Esophagus squamous epithelium (tissue), 5 donors: ENCODE data around the gene CD1C. TPM values are rescaled to one million over a fixed set of nuclear protein-coding genes. Genes with fewer than 3 reads are reported as not detected.
"Not testable (repeated sequence)": the region's sequence is repeated elsewhere in the genome, so short reads cannot be mapped to it uniquely, and the experiment has no call there.

Experiments
- DNase-seq: peaks from one replicate; lab custom pipeline; 2025; lab: John Stamatoyannopoulos, UW
- H3K27ac ChIP-seq, 4 donors: fragments of 200-600 bp; sonication (generic); one replicate each; pipeline ENCODE4 v1.5.1; 2016 to 2019; ENCODE audit warnings: mild to moderate bottlenecking in 1 of 4
- H3K27me3 ChIP-seq, 4 donors: fragments of 200-600 bp; sonication (generic); 1 replicate in 3 of 4; 2 replicates in 1 of 4; pipeline versions ENCODE4 v1.5.1 to v1.6.0; 2017 to 2021; ENCODE audit warnings: antibody characterized with exemption in 1 of 4
- H3K36me3 ChIP-seq, 3 donors: fragments of 200-600 bp; sonication (generic); one replicate each; pipeline ENCODE4 v1.5.1; 2016 to 2019
- H3K4me1 ChIP-seq, 3 donors: fragments of 200-600 bp; sonication (generic); one replicate each; pipeline ENCODE4 v1.5.1; 2017 to 2019
- H3K4me3 ChIP-seq, 4 donors: fragments of 200-600 bp; sonication (generic); 1 replicate in 3 of 4; 2 replicates in 1 of 4; pipeline ENCODE4 v1.5.1; 2016 to 2019; ENCODE audit warnings: mild to moderate bottlenecking in 2 of 4, moderate library complexity in 1 of 4
- H3K9me3 ChIP-seq, 3 donors: fragments of 200-600 bp; sonication (generic); one replicate each; pipeline ENCODE4 v1.5.1; 2016 to 2019
- CTCF ChIP-seq, 6 experiments: fragments of 450-650 bp in 4 of 6; fragments of 200-600 bp in 2 of 6; sonication (generic) in 2 of 6; IDR thresholded peaks; one replicate each; pipeline ENCODE4 v1.5.1; 2016 to 2019; ENCODE audit warnings: antibody characterized with exemption in 6 of 6, mild to moderate bottlenecking in 4 of 6, moderate library complexity in 4 of 6
- POLR2A ChIP-seq, 4 donors: fragments of 450-650 bp; IDR thresholded peaks; one replicate each; pipeline ENCODE4 v1.6.1; 2017; ENCODE audit warnings: antibody characterized with exemption in 4 of 4, mild to moderate bottlenecking in 4 of 4, moderate library complexity in 3 of 4
- WGBS, 2 donors: methylation state at CpG; one replicate each; pipeline ENCODE4 v1.1.5; 2018; 5-methylcytosine and 5-hydroxymethylcytosine counted together
- intact Hi-C: fragments of 100-400 bp; cut with DNase I; formaldehyde crosslinking; loops from one replicate; pipeline ENCODE4 v1.15.0; 2022
- total RNA-seq, 4 donors: library from RNA; depleted of rRNA; stranded (reverse); fragments of >200 nt; gene quantifications; one replicate each; pipeline ENCODE4 v1.1.0, GENCODE V29; 2016
- donor health status: DM: yes; HTN: yes; CAD: no.

Gene CD1C
- total RNA-seq, 4 donors from 2014 or later, result 0.72 to 4.0 (median 2.2) TPM; not detected in 1

GRCh38 chr1:158251163-158251562, 38.6 kb upstream of the CD1C start:
- no peak overlapping the region for H3K4me3 ChIP-seq
- no peak overlapping the region for H3K27ac ChIP-seq
- 53 to 59% methylated on average over 2 of the region's 2 CpGs for WGBS, 2 donors
- TF ChIP-seq POLR2A (IDR thresholded peaks at IDR 0.05), result no peak
- no peak for TF ChIP-seq CTCF (IDR thresholded peaks at IDR 0.05)
- no peak for DNase-seq
- H3K9me3 ChIP-seq, result no peaks in the 10 kb centered on the region
- intact Hi-C loops, result no loop called here
- no peaks in the 10 kb centered on the region for H3K4me1 ChIP-seq
- H3K27me3 ChIP-seq, result peaks cover 0 to 5% (median 0%) of the 10 kb centered on the region in 4 donors
- no peaks in the 10 kb centered on the region for H3K36me3 ChIP-seq

- H3K27ac ChIP-seq, result no peak overlapping the region
- TF ChIP-seq CTCF (IDR thresholded peaks at IDR 0.05), result no peak
- TF ChIP-seq POLR2A (IDR thresholded peaks at IDR 0.05), result no peak
- H3K4me3 ChIP-seq, result no peak overlapping the region
- peaks cover 0 to 5% (median 0%) of the 10 kb centered on the region in 4 donors for H3K27me3 ChIP-seq
- no peaks in the 10 kb centered on the region for H3K4me1 ChIP-seq
- H3K36me3 ChIP-seq, result no peaks in the 10 kb centered on the region
- no peak for DNase-seq
- intact Hi-C loops, result no loop called here
- H3K9me3 ChIP-seq, result no peaks in the 10 kb centered on the region
Measured at GRCh38 chr1:158255656-158256055, 34.1 kb upstream of the CD1C start.

GRCh38 chr1:158256747-158257146, 33.0 kb upstream of the CD1C start:
- H3K27ac ChIP-seq, H3K27me3 ChIP-seq, DNase-seq, H3K4me1 ChIP-seq, H3K4me3 ChIP-seq, intact Hi-C loops, H3K9me3 ChIP-seq, H3K36me3 ChIP-seq: not testable (repeated sequence)
- WGBS, 2 donors, result 70 to 75% methylated on average over 7 to 9 of the region's 9 CpGs

GRCh38 chr1:158257888-158258287, 31.8 kb upstream of the CD1C start:
- 57 to 71% methylated on average over 2 of the region's 2 CpGs for WGBS, 2 donors
- DNase-seq, result no peak
- no peak overlapping the region for H3K4me3 ChIP-seq
- no peak overlapping the region for H3K27ac ChIP-seq
- H3K36me3 ChIP-seq, result no peaks in the 10 kb centered on the region
- H3K4me1 ChIP-seq, result no peaks in the 10 kb centered on the region
- H3K9me3 ChIP-seq, result no peaks in the 10 kb centered on the region
- no peaks in the 10 kb centered on the region for H3K27me3 ChIP-seq
- intact Hi-C loops, result no loop called here
- TF ChIP-seq CTCF (IDR thresholded peaks at IDR 0.05) (no peak), POLR2A (IDR thresholded peaks at IDR 0.05) (no peak)

GRCh38 chr1:158259117-158259516, 30.6 kb upstream of the CD1C start:
- H3K4me1 ChIP-seq, result no peaks in the 10 kb centered on the region
- intact Hi-C loops, result no loop called here
- no peak for TF ChIP-seq CTCF (IDR thresholded peaks at IDR 0.05)
- H3K36me3 ChIP-seq, result no peaks in the 10 kb centered on the region
- no peak for DNase-seq
- no peaks in the 10 kb centered on the region for H3K27me3 ChIP-seq
- no peaks in the 10 kb centered on the region for H3K9me3 ChIP-seq
- 82 to 100% methylated on average over 1 of the region's 1 CpG for WGBS, 2 donors
- H3K27ac ChIP-seq, result no peak overlapping the region
- no peak overlapping the region for H3K4me3 ChIP-seq

GRCh38 chr1:158272681-158273080, 17.0 kb upstream of the CD1C start:
- Histone ChIP-seq H3K4me3 (no peak overlapping the region), H3K4me1 (no peaks in the 10 kb centered on the region), H3K9me3 (no peaks in the 10 kb centered on the region), H3K27me3 (no peaks in the 10 kb centered on the region), H3K36me3 (no peaks in the 10 kb centered on the region), H3K27ac (no peak overlapping the region)
- DNase-seq, result no peak
- TF ChIP-seq CTCF (IDR thresholded peaks at IDR 0.05) (no peak), POLR2A (IDR thresholded peaks at IDR 0.05) (no peak)
- intact Hi-C loops, result no loop called here
